Vagina (tissue), 2 donors: ENCODE measurements around the gene APBA3. TPM values are rescaled to one million over a fixed set of nuclear protein-coding genes. Genes with fewer than 3 reads are reported as not detected.

Experiments used
- DNase-seq, 2 donors: peaks; one replicate each; pipeline ENCODE4 v3.0.0-alpha.2; 2017; ENCODE audit errors: extremely low spot score in 2 of 2
- H3K27ac ChIP-seq: fragments of 200-600 bp; sonication (generic); one replicate; pipeline ENCODE4 v1.5.1; 2019
- H3K27me3 ChIP-seq: fragments of 200-600 bp; sonication (generic); one replicate; pipeline ENCODE4 v1.5.1; 2019
- H3K36me3 ChIP-seq, 2 donors: fragments of 200-600 bp; sonication (generic); one replicate each; pipeline ENCODE4 v1.5.1; 2017 to 2019
- H3K4me1 ChIP-seq: fragments of 200-600 bp; sonication (generic); one replicate; pipeline ENCODE4 v1.5.1; 2019
- H3K4me3 ChIP-seq, 2 donors: fragments of 200-600 bp; sonication (generic); 1 replicate in 1 of 2; 2 replicates in 1 of 2; pipeline ENCODE4 v1.5.1; 2016 to 2019
- H3K9me3 ChIP-seq: fragments of 200-600 bp; sonication (generic); one replicate; pipeline ENCODE4 v1.5.1; 2019
- POLR2A ChIP-seq, 2 donors: fragments of 450-650 bp; IDR thresholded peaks; one replicate each; pipeline ENCODE4 v1.6.1; 2017; ENCODE audit warnings: antibody characterized with exemption in 2 of 2, mild to moderate bottlenecking in 2 of 2, moderate library complexity in 2 of 2
- POLR2AphosphoS5 ChIP-seq, 2 donors: sonication (generic); formaldehyde crosslinking; IDR thresholded peaks; one replicate each; pipeline ENCODE4 v1.9.0; 2017; ENCODE audit warnings: antibody characterized with exemption in 2 of 2, mild to moderate bottlenecking in 2 of 2, low read depth in 1 of 2; ENCODE audit not compliant: insufficient read depth in 1 of 2
- intact Hi-C: fragments of 100-400 bp; cut with DNase I; formaldehyde crosslinking; loops from one replicate; pipeline ENCODE4 v1.15.1; 2023
- total RNA-seq: library from RNA; depleted of rRNA; stranded (reverse); fragments of >200 nt; gene quantifications from one replicate; pipeline ENCODE4 v1.2.3, GENCODE V29; 2016
- TF ChIP-seq, protein P1 (sequence below), 3 experiments: fragments of 450-650 bp in 2 of 3; fragments of 200-600 bp in 1 of 3; sonication (generic) in 1 of 3; IDR thresholded peaks; one replicate each; pipeline ENCODE4 v1.5.1; 2017 to 2019; ENCODE audit warnings: antibody characterized with exemption in 3 of 3, mild to moderate bottlenecking in 2 of 3, moderate library complexity in 2 of 3

The APBA3 gene
- total RNA-seq, 1 donor from 2014 or later = 46.2 TPM

DNA sequence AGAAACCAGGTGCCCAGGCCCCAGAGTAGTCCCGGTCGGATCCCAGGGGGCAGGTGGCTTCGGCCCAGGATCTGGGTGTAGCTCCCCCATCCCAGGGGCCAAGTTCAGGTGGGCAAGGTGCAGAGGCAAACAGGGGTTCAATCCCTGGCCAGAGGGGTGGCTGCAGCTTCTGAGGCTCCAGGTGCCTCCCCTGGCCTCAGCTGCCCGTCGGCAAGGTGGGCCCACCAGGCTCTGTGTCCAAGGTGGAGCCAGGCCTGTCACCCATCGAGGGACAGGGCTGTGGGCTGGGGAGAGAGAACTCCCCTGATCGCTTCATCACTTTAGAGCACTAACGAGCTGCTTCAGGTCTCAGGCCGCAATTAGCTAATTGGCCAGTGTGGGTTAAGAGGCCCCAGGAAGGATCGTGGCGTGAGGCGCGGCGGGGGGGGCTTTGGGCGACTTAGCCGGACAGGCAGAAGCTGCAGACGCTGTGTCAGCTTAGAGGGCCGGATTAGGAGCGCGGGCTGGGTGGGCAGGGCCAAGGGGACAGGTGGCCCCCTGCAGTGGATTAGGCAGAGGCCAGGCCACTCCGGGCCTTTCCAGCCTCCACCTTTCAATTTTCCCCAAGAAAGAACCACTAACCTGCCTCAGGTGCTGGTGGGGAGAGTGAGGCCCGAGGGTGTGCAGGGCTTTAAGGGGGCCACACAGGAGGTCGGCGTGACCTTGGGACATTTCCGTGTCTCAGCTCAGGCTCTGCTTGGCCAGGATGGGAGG lies 13.3 kb upstream of the APBA3 start:
- Histone ChIP-seq H3K9me3 (no peaks in the 10 kb centered on the region), H3K36me3 (no peaks in the 10 kb centered on the region), H3K4me3 (no peak overlapping the region), H3K27me3 (no peaks in the 10 kb centered on the region), H3K27ac (no peak overlapping the region), H3K4me1 (no peaks in the 10 kb centered on the region)
- DNase-seq = no peak
- TF ChIP-seq, protein P1, sequence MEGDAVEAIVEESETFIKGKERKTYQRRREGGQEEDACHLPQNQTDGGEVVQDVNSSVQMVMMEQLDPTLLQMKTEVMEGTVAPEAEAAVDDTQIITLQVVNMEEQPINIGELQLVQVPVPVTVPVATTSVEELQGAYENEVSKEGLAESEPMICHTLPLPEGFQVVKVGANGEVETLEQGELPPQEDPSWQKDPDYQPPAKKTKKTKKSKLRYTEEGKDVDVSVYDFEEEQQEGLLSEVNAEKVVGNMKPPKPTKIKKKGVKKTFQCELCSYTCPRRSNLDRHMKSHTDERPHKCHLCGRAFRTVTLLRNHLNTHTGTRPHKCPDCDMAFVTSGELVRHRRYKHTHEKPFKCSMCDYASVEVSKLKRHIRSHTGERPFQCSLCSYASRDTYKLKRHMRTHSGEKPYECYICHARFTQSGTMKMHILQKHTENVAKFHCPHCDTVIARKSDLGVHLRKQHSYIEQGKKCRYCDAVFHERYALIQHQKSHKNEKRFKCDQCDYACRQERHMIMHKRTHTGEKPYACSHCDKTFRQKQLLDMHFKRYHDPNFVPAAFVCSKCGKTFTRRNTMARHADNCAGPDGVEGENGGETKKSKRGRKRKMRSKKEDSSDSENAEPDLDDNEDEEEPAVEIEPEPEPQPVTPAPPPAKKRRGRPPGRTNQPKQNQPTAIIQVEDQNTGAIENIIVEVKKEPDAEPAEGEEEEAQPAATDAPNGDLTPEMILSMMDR (IDR thresholded peaks at IDR 0.05) = no peak
- TF ChIP-seq POLR2AphosphoS5 (IDR thresholded peaks at IDR 0.05; ENCODE audit: insufficient read depth in 1 of 2, low read depth in 1 of 2) (no peak), POLR2A (IDR thresholded peaks at IDR 0.05) (no peak)
- intact Hi-C loops = no loop called here

DNA sequence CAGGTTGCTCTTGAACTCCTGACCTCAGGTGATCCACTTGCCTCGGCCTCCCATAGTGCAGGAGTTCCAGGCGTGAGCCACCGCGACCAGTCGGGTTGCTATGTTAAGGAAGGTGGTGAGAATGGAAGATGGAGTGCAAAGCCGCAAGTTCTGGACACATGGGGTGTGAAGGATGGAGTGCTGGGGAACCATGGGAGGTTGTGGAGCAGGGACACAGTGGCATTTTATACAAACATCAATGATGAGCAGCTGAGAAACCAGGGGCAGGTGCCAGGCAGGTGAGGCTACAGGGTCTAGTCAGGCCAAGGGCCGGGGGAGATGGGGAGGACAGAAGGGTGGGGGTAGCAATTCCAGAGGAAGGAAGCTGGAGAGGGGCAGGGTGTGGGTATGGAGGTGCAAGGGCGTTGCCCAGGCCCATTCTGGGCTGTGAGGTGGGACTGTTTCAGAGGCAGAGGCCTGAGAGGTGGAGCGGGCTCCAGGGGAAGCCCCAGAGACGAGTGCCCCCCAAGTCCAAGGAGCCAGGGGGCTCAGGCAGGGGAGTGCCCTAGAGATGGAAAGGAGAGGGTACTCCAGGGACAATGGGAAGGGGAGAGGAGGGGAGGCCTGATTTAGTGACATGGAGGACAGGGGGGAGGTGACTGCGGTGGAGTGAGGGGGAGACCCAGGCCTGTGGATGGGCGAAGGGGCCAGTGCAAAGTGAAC lies 12.5 kb upstream of the APBA3 start:
- Histone ChIP-seq H3K27ac (no peak overlapping the region), H3K4me1 (no peaks in the 10 kb centered on the region), H3K4me3 (no peak overlapping the region), H3K27me3 (no peaks in the 10 kb centered on the region), H3K36me3 (no peaks in the 10 kb centered on the region), H3K9me3 (no peaks in the 10 kb centered on the region)
- no peak for DNase-seq
- intact Hi-C loops = no loop called here
- TF ChIP-seq, protein P1 (IDR thresholded peaks at IDR 0.05) = no peak
- TF ChIP-seq POLR2AphosphoS5 (IDR thresholded peaks at IDR 0.05; ENCODE audit: insufficient read depth in 1 of 2, low read depth in 1 of 2) (no peak), POLR2A (IDR thresholded peaks at IDR 0.05) (no peak)

DNA sequence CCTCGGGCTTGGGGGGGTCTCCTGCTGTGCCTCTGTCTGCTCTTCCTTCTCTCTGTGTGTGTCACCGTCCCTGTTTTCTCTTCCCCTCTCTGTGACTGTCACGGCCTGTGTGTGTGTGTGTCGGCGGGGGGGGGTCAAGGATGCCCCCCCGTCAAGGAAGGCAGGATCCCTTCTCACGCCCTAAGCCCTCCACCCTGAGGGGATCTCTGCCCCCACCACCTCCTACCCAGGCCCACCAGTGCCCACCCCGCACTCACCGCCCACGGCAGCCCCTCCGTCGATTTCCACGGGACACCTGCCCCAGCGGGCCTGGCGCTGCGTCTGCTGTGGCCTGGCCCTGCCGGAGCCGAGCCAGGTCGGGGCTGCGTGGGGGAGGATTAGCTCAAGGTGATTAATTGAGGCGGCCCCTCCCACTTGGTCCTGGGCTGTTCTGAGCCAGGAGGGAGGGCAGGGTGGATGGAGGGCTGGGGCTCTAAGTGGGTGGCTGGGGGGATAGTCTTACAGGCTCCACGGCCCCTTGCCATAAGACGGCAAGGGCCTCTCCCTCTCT lies 10.5 kb upstream of the APBA3 start, which contains the start of gene RAX2:
RAX2 (minus strand) TSS at position 323 of the 550 bp plus-strand sequence. CDS start 486 bp downstream, outside the sequence.
- Histone ChIP-seq H3K4me1 (no peaks in the 10 kb centered on the region), H3K9me3 (no peaks in the 10 kb centered on the region), H3K27ac (no peak within 1 kb of the TSS), H3K27me3 (no peaks in the 10 kb centered on the region), H3K36me3 (peaks cover 0 to 14% of the 10 kb centered on the region in 2 donors), H3K4me3 (no peak within 1 kb of the TSS)
- DNase-seq = no peak
- intact Hi-C loops = no loop called here
- TF ChIP-seq POLR2AphosphoS5 (IDR thresholded peaks at IDR 0.05; ENCODE audit: insufficient read depth in 1 of 2, low read depth in 1 of 2) = no peak
- TF ChIP-seq, protein P1 (IDR thresholded peaks at IDR 0.05) = no peak
- TF ChIP-seq POLR2A (IDR thresholded peaks at IDR 0.05) = no peak

DNA sequence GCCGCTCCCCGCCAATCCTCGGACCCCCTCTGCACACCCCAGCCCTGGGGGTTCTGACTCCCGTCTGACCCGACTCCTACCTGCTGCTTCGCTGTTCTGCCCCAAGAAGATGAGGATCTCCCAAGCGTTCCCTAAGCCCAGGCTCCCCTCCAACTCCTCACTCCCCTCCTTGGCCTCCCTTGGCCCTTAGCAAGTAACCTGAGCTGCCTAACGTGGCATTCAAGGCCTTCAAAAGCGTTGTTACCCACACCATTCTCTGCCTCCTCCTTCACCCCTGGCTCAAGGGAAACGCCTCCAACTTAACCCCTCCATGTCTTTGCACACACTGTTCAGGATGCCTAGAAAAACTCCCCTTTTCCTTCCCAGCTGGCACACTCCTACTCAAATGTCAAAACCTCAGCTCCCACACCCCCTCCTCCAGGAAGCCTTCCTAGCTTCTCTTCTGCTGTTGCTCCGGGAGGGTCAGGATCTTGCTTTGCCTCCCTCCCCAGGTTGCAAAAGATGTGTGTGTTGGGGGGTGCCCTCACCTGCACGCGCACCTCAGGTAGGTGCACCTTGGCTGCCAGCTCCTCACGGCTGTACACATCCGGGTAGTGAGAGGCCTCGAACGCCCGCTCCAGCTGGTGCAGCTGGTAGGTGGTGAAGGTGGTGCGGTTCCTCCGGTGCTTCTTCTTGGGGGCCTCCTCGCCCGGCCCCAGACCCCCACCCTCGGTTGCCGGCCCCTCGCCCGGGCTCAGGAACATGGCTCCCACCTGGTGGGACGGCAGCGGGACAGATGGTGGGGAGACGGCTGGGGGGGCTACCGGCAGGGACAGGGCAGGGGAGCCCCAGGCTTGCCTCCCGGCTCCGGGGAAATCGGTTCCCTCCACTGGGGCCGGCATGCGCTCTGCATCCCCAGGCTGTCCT lies 9.8 kb upstream of the APBA3 start:
- no peaks in the 10 kb centered on the region for H3K27me3 ChIP-seq
- intact Hi-C loops = no loop called here
- no peak overlapping the region for H3K4me3 ChIP-seq
- H3K9me3 ChIP-seq = no peaks in the 10 kb centered on the region
- H3K27ac ChIP-seq = no peak overlapping the region
- DNase-seq = no peak
- peaks cover 0 to 19% of the 10 kb centered on the region in 2 donors for H3K36me3 ChIP-seq
- H3K4me1 ChIP-seq = no peaks in the 10 kb centered on the region
- TF ChIP-seq POLR2AphosphoS5 (IDR thresholded peaks at IDR 0.05; ENCODE audit: insufficient read depth in 1 of 2, low read depth in 1 of 2) (no peak), POLR2A (IDR thresholded peaks at IDR 0.05) (no peak)
- TF ChIP-seq, protein P1 (IDR thresholded peaks at IDR 0.05) = no peak
